ENCODE results near the gene INPP4A.

Gene INPP4A

GRCh38 chr2:98460573-98461497 is 16.2 kb downstream of the INPP4A start:
- 87 to 93% methylated on average over 7 to 10 of the region's 14 CpGs for WGBS, 2 experiments (ENCODE audit: insufficient coverage in 2 of 2)
- H3K4me3 ChIP-seq (ENCODE audit: extremely low read depth, insufficient read depth, low read length, poor library complexity, severe bottlenecking): no peak overlapping the region
- H3K4me1 ChIP-seq (ENCODE audit: control insufficient read depth, insufficient read depth, low read length, poor library complexity, severe bottlenecking): peaks cover 18% of the 10 kb centered on the region
- H3K9me3 ChIP-seq (ENCODE audit: control insufficient read depth, low read length): no peaks in the 10 kb centered on the region
- H3K36me3 ChIP-seq (ENCODE audit: control insufficient read depth, insufficient read depth, low read length): peaks cover 8% of the 10 kb centered on the region
- H3K27ac ChIP-seq (ENCODE audit: low read depth, low read length, severe bottlenecking): no peak overlapping the region

GRCh38 chr2:98461498-98462049 is 16.9 kb downstream of the INPP4A start:
- 90 to 92% methylated on average over 5 to 6 of the region's 6 CpGs for WGBS, 2 experiments (ENCODE audit: insufficient coverage in 2 of 2)
- Histone ChIP-seq H3K9me3 (ENCODE audit: control insufficient read depth, low read length) (no peaks in the 10 kb centered on the region), H3K4me3 (ENCODE audit: extremely low read depth, insufficient read depth, low read length, poor library complexity, severe bottlenecking) (no peak overlapping the region), H3K27ac (ENCODE audit: low read depth, low read length, severe bottlenecking) (no peak overlapping the region), H3K36me3 (ENCODE audit: control insufficient read depth, insufficient read depth, low read length) (peaks cover under 1% of the 10 kb centered on the region), H3K4me1 (ENCODE audit: control insufficient read depth, insufficient read depth, low read length, poor library complexity, severe bottlenecking) (peaks cover 15% of the 10 kb centered on the region)

GRCh38 chr2:98463081-98463481 is 18.4 kb downstream of the INPP4A start:
- peaks cover under 1% of the 10 kb centered on the region for H3K4me1 ChIP-seq (ENCODE audit: control insufficient read depth, insufficient read depth, low read length, poor library complexity, severe bottlenecking)
- no peak overlapping the region for H3K27ac ChIP-seq (ENCODE audit: low read depth, low read length, severe bottlenecking)
- no peak overlapping the region for H3K4me3 ChIP-seq (ENCODE audit: extremely low read depth, insufficient read depth, low read length, poor library complexity, severe bottlenecking)
- no peaks in the 10 kb centered on the region for H3K9me3 ChIP-seq (ENCODE audit: control insufficient read depth, low read length)
- 90 to 96% methylated on average over 4 to 10 of the region's 11 CpGs for WGBS, 2 experiments (ENCODE audit: insufficient coverage in 2 of 2)
- no peaks in the 10 kb centered on the region for H3K36me3 ChIP-seq (ENCODE audit: control insufficient read depth, insufficient read depth, low read length)

- H3K9me3 ChIP-seq (ENCODE audit: control insufficient read depth, low read length): no peaks in the 10 kb centered on the region
- WGBS, 2 experiments (ENCODE audit: insufficient coverage in 2 of 2): 86% methylated on average over 8 to 9 of the region's 10 CpGs
- H3K36me3 ChIP-seq (ENCODE audit: control insufficient read depth, insufficient read depth, low read length): no peaks in the 10 kb centered on the region
- H3K4me3 ChIP-seq (ENCODE audit: extremely low read depth, insufficient read depth, low read length, poor library complexity, severe bottlenecking): no peak overlapping the region
- no peaks in the 10 kb centered on the region for H3K4me1 ChIP-seq (ENCODE audit: control insufficient read depth, insufficient read depth, low read length, poor library complexity, severe bottlenecking)
- no peak overlapping the region for H3K27ac ChIP-seq (ENCODE audit: low read depth, low read length, severe bottlenecking)
Observed at GRCh38 chr2:98463551-98463971, 18.9 kb downstream of the INPP4A start.

- Histone ChIP-seq H3K9me3 (ENCODE audit: control insufficient read depth, low read length) (no peaks in the 10 kb centered on the region), H3K36me3 (ENCODE audit: control insufficient read depth, insufficient read depth, low read length) (no peaks in the 10 kb centered on the region), H3K4me1 (ENCODE audit: control insufficient read depth, insufficient read depth, low read length, poor library complexity, severe bottlenecking) (no peaks in the 10 kb centered on the region), H3K27ac (ENCODE audit: low read depth, low read length, severe bottlenecking) (no peak overlapping the region), H3K4me3 (ENCODE audit: extremely low read depth, insufficient read depth, low read length, poor library complexity, severe bottlenecking) (no peak overlapping the region)
- WGBS, 2 experiments (ENCODE audit: insufficient coverage in 2 of 2): 93% methylated on average over 10 of the region's 10 CpGs
Observed at GRCh38 chr2:98463988-98464771, 19.5 kb downstream of the INPP4A start.

- Histone ChIP-seq H3K4me3 (ENCODE audit: extremely low read depth, insufficient read depth, low read length, poor library complexity, severe bottlenecking) (no peak overlapping the region), H3K4me1 (ENCODE audit: control insufficient read depth, insufficient read depth, low read length, poor library complexity, severe bottlenecking) (no peaks in the 10 kb centered on the region), H3K36me3 (ENCODE audit: control insufficient read depth, insufficient read depth, low read length) (no peaks in the 10 kb centered on the region), H3K9me3 (ENCODE audit: control insufficient read depth, low read length) (no peaks in the 10 kb centered on the region), H3K27ac (ENCODE audit: low read depth, low read length, severe bottlenecking) (no peak overlapping the region)
- WGBS, 2 experiments (ENCODE audit: insufficient coverage in 2 of 2): 84 to 87% methylated on average over 12 of the region's 12 CpGs
Observed at GRCh38 chr2:98464772-98465310, 20.2 kb downstream of the INPP4A start.

- Histone ChIP-seq H3K27ac (ENCODE audit: low read depth, low read length, severe bottlenecking) (no peak overlapping the region), H3K36me3 (ENCODE audit: control insufficient read depth, insufficient read depth, low read length) (no peaks in the 10 kb centered on the region), H3K4me1 (ENCODE audit: control insufficient read depth, insufficient read depth, low read length, poor library complexity, severe bottlenecking) (no peaks in the 10 kb centered on the region), H3K4me3 (ENCODE audit: extremely low read depth, insufficient read depth, low read length, poor library complexity, severe bottlenecking) (no peak overlapping the region), H3K9me3 (ENCODE audit: control insufficient read depth, low read length) (no peaks in the 10 kb centered on the region)
- 94% methylated on average over 5 to 8 of the region's 11 CpGs for WGBS, 2 experiments (ENCODE audit: insufficient coverage in 2 of 2)
Observed at GRCh38 chr2:98465456-98466226, 21.0 kb downstream of the INPP4A start.

GRCh38 chr2:98467082-98467536 is 22.5 kb downstream of the INPP4A start:
- no peaks in the 10 kb centered on the region for H3K36me3 ChIP-seq (ENCODE audit: control insufficient read depth, insufficient read depth, low read length)
- WGBS, 2 experiments (ENCODE audit: insufficient coverage in 2 of 2): 94 to 96% methylated on average over 3 to 4 of the region's 11 CpGs
- H3K4me3 ChIP-seq (ENCODE audit: extremely low read depth, insufficient read depth, low read length, poor library complexity, severe bottlenecking): no peak overlapping the region
- no peak overlapping the region for H3K27ac ChIP-seq (ENCODE audit: low read depth, low read length, severe bottlenecking)
- H3K4me1 ChIP-seq (ENCODE audit: control insufficient read depth, insufficient read depth, low read length, poor library complexity, severe bottlenecking): no peaks in the 10 kb centered on the region
- no peaks in the 10 kb centered on the region for H3K9me3 ChIP-seq (ENCODE audit: control insufficient read depth, low read length)

- Histone ChIP-seq H3K36me3 (ENCODE audit: control insufficient read depth, insufficient read depth, low read length) (no peaks in the 10 kb centered on the region), H3K27ac (ENCODE audit: low read depth, low read length, severe bottlenecking) (no peak overlapping the region), H3K9me3 (ENCODE audit: control insufficient read depth, low read length) (no peaks in the 10 kb centered on the region), H3K4me1 (ENCODE audit: control insufficient read depth, insufficient read depth, low read length, poor library complexity, severe bottlenecking) (no peaks in the 10 kb centered on the region), H3K4me3 (ENCODE audit: extremely low read depth, insufficient read depth, low read length, poor library complexity, severe bottlenecking) (no peak overlapping the region)
- WGBS, 2 experiments (ENCODE audit: insufficient coverage in 2 of 2): no CpG with 5 or more reads among the region's 3 CpGs
Observed at GRCh38 chr2:98467652-98468051, 23.0 kb downstream of the INPP4A start.

Data from mesodermal cell (in vitro differentiated cells).